ENCODE data around the gene ANOS1.

Gene ANOS1

DNA sequence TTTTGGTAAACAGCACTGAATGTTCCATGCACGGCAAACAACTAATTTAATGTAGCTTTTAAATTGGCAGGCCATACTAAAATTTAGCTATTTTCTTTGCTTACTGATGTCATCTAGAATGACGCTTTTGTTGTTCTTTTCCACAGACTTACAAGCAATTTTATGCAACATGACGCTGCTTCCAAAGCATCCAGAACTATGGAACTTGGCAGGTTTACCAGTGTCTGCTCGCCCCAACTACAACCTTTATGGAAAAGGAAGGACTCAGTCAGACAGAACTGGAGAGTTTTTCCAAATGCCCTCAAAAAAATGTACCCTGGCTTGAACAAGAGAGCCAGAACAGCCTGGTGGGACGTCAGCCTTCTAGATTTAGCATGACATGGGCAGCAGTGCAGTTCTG lies 58.7 kb downstream of the ANOS1 start:
- Histone ChIP-seq H3K9me3 (ENCODE audit: control insufficient read depth in 2 of 2, low read length in 2 of 2) (no peaks in the 10 kb centered on the region), H3K4me1 (ENCODE audit: control insufficient read depth, insufficient read depth, low read length) (no peaks in the 10 kb centered on the region), H3K9ac (ENCODE audit: low read length in 2 of 2) (no peak overlapping the region), H3K4me3 (ENCODE audit: low read length in 2 of 2) (no peak overlapping the region), H3K27ac (ENCODE audit: low read length) (no peak overlapping the region), H3K36me3 (ENCODE audit: control insufficient read depth in 2 of 2, insufficient read depth in 2 of 2, low read length in 2 of 2) (no peaks in the 10 kb centered on the region), H3K27me3 (ENCODE audit: control insufficient read depth in 1 of 2, insufficient read depth in 2 of 2, low read length in 2 of 2) (peaks cover 0 to 4% of the 10 kb centered on the region in 2 donors)

GRCh38 chrX:8672176-8672575 lies 59.8 kb downstream of the ANOS1 start:
- Histone ChIP-seq H3K9me3 (ENCODE audit: control insufficient read depth in 2 of 2, low read length in 2 of 2) (no peaks in the 10 kb centered on the region), H3K9ac (ENCODE audit: low read length in 2 of 2) (no peak overlapping the region), H3K27ac (ENCODE audit: low read length) (no peak overlapping the region), H3K4me1 (ENCODE audit: control insufficient read depth, insufficient read depth, low read length) (no peaks in the 10 kb centered on the region), H3K36me3 (ENCODE audit: control insufficient read depth in 2 of 2, insufficient read depth in 2 of 2, low read length in 2 of 2) (no peaks in the 10 kb centered on the region), H3K27me3 (ENCODE audit: control insufficient read depth in 1 of 2, insufficient read depth in 2 of 2, low read length in 2 of 2) (peaks cover 0 to 4% of the 10 kb centered on the region in 2 donors), H3K4me3 (ENCODE audit: low read length in 2 of 2) (no peak overlapping the region)

DNA sequence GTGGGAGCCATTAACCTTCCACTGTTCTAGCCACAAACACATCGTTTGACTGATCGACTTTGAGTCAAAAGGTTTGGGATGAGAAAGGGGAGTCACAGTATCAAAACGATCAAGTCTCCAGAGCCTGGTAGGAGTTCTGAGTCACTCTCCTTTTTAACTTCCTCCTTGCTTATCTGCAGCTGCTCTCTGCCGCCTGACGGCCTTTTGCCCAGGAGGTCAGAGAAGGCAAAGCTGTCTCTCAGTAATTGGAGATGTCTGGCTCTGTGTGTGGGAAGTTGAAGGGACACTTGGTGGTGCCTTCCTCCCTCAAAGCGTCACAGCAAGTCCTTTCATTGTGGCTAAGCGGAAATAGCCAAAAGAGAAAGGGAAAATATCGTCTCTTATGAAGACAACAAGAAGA lies 63.1 kb downstream of the ANOS1 start:
- Histone ChIP-seq H3K9me3 (ENCODE audit: control insufficient read depth in 2 of 2, low read length in 2 of 2) (no peaks in the 10 kb centered on the region), H3K9ac (ENCODE audit: low read length in 2 of 2) (no peak overlapping the region), H3K27ac (ENCODE audit: low read length) (no peak overlapping the region), H3K4me3 (ENCODE audit: low read length in 2 of 2) (no peak overlapping the region), H3K4me1 (ENCODE audit: control insufficient read depth, insufficient read depth, low read length) (no peaks in the 10 kb centered on the region), H3K36me3 (ENCODE audit: control insufficient read depth in 2 of 2, insufficient read depth in 2 of 2, low read length in 2 of 2) (no peaks in the 10 kb centered on the region), H3K27me3 (ENCODE audit: control insufficient read depth in 1 of 2, insufficient read depth in 2 of 2, low read length in 2 of 2) (peaks cover 0 to 4% of the 10 kb centered on the region in 2 donors)

DNA sequence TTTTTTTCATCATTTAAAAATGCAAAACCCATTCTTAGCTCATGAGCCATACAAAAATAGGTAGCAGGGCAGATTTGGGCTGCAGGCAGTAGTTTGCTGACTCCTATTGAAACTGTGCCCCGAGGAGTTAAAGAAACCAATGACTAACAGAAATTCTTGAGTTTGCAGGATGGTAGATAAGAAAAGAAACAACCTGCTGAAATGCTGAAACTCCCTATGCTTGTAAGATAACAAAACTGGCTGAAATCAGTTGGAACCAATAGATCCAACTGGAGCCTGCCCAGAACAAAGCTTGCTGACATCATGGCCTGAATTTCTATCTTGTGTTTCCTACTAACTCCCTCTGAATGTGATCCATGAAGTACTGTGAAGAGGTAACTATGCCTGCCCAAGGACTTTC lies 68.6 kb downstream of the ANOS1 start:
- Histone ChIP-seq H3K27me3 (ENCODE audit: control insufficient read depth in 1 of 2, insufficient read depth in 2 of 2, low read length in 2 of 2) (no peaks in the 10 kb centered on the region), H3K4me3 (ENCODE audit: low read length in 2 of 2) (no peak overlapping the region), H3K36me3 (ENCODE audit: control insufficient read depth in 2 of 2, insufficient read depth in 2 of 2, low read length in 2 of 2) (no peaks in the 10 kb centered on the region), H3K9me3 (ENCODE audit: control insufficient read depth in 2 of 2, low read length in 2 of 2) (no peaks in the 10 kb centered on the region), H3K9ac (ENCODE audit: low read length in 2 of 2) (no peak overlapping the region), H3K27ac (ENCODE audit: low read length) (no peak overlapping the region), H3K4me1 (ENCODE audit: control insufficient read depth, insufficient read depth, low read length) (no peaks in the 10 kb centered on the region)

GRCh38 chrX:8657883-8658282 lies 74.1 kb downstream of the ANOS1 start:
- Histone ChIP-seq H3K36me3 (ENCODE audit: control insufficient read depth in 2 of 2, insufficient read depth in 2 of 2, low read length in 2 of 2) (no peaks in the 10 kb centered on the region), H3K9ac (ENCODE audit: low read length in 2 of 2) (no peak overlapping the region), H3K4me3 (ENCODE audit: low read length in 2 of 2) (no peak overlapping the region), H3K27me3 (ENCODE audit: control insufficient read depth in 1 of 2, insufficient read depth in 2 of 2, low read length in 2 of 2) (no peaks in the 10 kb centered on the region), H3K4me1 (ENCODE audit: control insufficient read depth, insufficient read depth, low read length) (no peaks in the 10 kb centered on the region), H3K9me3 (ENCODE audit: control insufficient read depth in 2 of 2, low read length in 2 of 2) (peaks cover 0 to 4% of the 10 kb centered on the region in 2 donors), H3K27ac (ENCODE audit: low read length) (no peak overlapping the region)

- Histone ChIP-seq H3K36me3 (ENCODE audit: control insufficient read depth in 2 of 2, insufficient read depth in 2 of 2, low read length in 2 of 2) (no peaks in the 10 kb centered on the region), H3K27me3 (ENCODE audit: control insufficient read depth in 1 of 2, insufficient read depth in 2 of 2, low read length in 2 of 2) (no peaks in the 10 kb centered on the region), H3K9me3 (ENCODE audit: control insufficient read depth in 2 of 2, low read length in 2 of 2) (peaks cover 0 to 4% of the 10 kb centered on the region in 2 donors), H3K4me3 (ENCODE audit: low read length in 2 of 2) (no peak overlapping the region), H3K27ac (ENCODE audit: low read length) (no peak overlapping the region), H3K4me1 (ENCODE audit: control insufficient read depth, insufficient read depth, low read length) (no peaks in the 10 kb centered on the region), H3K9ac (ENCODE audit: low read length in 2 of 2) (no peak overlapping the region)
Measured at GRCh38 chrX:8653956-8654355, 78.0 kb downstream of the ANOS1 start.

GRCh38 chrX:8649969-8650368 lies 82.0 kb downstream of the ANOS1 start:
- H3K27me3 ChIP-seq (ENCODE audit: control insufficient read depth in 1 of 2, insufficient read depth in 2 of 2, low read length in 2 of 2) = no peaks in the 10 kb centered on the region
- H3K27ac ChIP-seq (ENCODE audit: low read length) = no peak overlapping the region
- no peaks in the 10 kb centered on the region for H3K4me1 ChIP-seq (ENCODE audit: control insufficient read depth, insufficient read depth, low read length)
- H3K4me3 ChIP-seq (ENCODE audit: low read length in 2 of 2) = no peak overlapping the region
- no peaks in the 10 kb centered on the region for H3K36me3 ChIP-seq (ENCODE audit: control insufficient read depth in 2 of 2, insufficient read depth in 2 of 2, low read length in 2 of 2)
- peaks cover 0 to 2% of the 10 kb centered on the region in 2 donors for H3K9me3 ChIP-seq (ENCODE audit: control insufficient read depth in 2 of 2, low read length in 2 of 2)
- no peak overlapping the region for H3K9ac ChIP-seq (ENCODE audit: low read length in 2 of 2)

DNA sequence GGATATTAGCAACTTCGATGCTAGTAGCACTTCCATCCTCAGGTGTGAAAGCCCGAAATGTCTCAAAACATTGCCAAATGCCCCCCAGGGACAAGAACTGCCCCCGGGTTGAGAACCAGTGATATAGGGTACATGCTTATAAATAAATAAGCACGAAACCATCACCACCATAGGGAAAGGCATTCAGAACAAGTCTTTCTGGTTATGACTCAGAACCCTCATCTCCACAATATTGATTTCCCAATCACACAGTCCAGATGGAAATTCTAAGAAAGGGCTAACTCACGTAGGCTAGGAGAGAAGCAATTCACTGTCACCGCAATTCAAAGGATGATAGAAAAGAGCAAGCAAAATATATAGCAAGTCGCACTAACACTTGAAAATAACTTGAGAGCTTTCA lies 84.8 kb downstream of the ANOS1 start:
- Histone ChIP-seq H3K4me3 (ENCODE audit: low read length in 2 of 2) (no peak overlapping the region), H3K36me3 (ENCODE audit: control insufficient read depth in 2 of 2, insufficient read depth in 2 of 2, low read length in 2 of 2) (no peaks in the 10 kb centered on the region), H3K4me1 (ENCODE audit: control insufficient read depth, insufficient read depth, low read length) (no peaks in the 10 kb centered on the region), H3K27me3 (ENCODE audit: control insufficient read depth in 1 of 2, insufficient read depth in 2 of 2, low read length in 2 of 2) (no peaks in the 10 kb centered on the region), H3K9me3 (ENCODE audit: control insufficient read depth in 2 of 2, low read length in 2 of 2) (peaks cover 0 to 2% of the 10 kb centered on the region in 2 donors), H3K27ac (ENCODE audit: low read length) (no peak overlapping the region), H3K9ac (ENCODE audit: low read length in 2 of 2) (no peak overlapping the region)

DNA sequence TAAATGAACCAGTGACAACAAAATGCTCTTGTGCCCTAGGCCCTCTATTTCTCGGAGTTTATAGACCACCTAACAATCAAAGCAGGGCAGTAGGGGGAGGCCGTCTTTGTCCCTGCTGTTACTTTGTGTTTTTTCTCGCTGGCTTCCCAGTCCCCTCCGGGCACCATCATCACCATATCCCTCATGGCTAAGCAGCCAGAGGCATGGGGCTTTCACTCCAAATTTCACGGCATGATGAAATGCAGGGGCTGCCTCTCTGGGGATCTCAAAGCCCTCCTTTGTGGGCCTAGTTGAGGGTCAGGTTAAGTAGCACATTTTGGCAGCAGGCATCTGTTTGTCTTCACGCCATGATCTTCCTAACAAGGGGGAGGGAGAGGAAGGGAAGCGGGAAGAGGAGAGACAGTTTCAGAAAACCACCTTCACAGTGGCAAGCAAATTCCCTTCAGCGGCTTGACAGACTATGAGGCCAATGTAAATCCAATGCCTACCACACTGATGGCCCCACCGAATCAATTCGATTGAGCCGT lies 91.9 kb downstream of the ANOS1 start:
- Histone ChIP-seq H3K9me3 (ENCODE audit: control insufficient read depth in 2 of 2, low read length in 2 of 2) (no peaks in the 10 kb centered on the region), H3K4me1 (ENCODE audit: control insufficient read depth, insufficient read depth, low read length) (no peaks in the 10 kb centered on the region), H3K36me3 (ENCODE audit: control insufficient read depth in 2 of 2, insufficient read depth in 2 of 2, low read length in 2 of 2) (no peaks in the 10 kb centered on the region), H3K4me3 (ENCODE audit: low read length in 2 of 2) (no peak overlapping the region), H3K9ac (ENCODE audit: low read length in 2 of 2) (no peak overlapping the region), H3K27ac (ENCODE audit: low read length) (no peak overlapping the region), H3K27me3 (ENCODE audit: control insufficient read depth in 1 of 2, insufficient read depth in 2 of 2, low read length in 2 of 2) (no peaks in the 10 kb centered on the region)

- no peak overlapping the region for H3K4me3 ChIP-seq (ENCODE audit: low read length in 2 of 2)
- no peaks in the 10 kb centered on the region for H3K36me3 ChIP-seq (ENCODE audit: control insufficient read depth in 2 of 2, insufficient read depth in 2 of 2, low read length in 2 of 2)
- no peaks in the 10 kb centered on the region for H3K27me3 ChIP-seq (ENCODE audit: control insufficient read depth in 1 of 2, insufficient read depth in 2 of 2, low read length in 2 of 2)
- no peaks in the 10 kb centered on the region for H3K9me3 ChIP-seq (ENCODE audit: control insufficient read depth in 2 of 2, low read length in 2 of 2)
- no peaks in the 10 kb centered on the region for H3K4me1 ChIP-seq (ENCODE audit: control insufficient read depth, insufficient read depth, low read length)
- no peak overlapping the region for H3K9ac ChIP-seq (ENCODE audit: low read length in 2 of 2)
- H3K27ac ChIP-seq (ENCODE audit: low read length) = no peak overlapping the region
Measured at GRCh38 chrX:8636497-8636896, 95.4 kb downstream of the ANOS1 start.

DNA sequence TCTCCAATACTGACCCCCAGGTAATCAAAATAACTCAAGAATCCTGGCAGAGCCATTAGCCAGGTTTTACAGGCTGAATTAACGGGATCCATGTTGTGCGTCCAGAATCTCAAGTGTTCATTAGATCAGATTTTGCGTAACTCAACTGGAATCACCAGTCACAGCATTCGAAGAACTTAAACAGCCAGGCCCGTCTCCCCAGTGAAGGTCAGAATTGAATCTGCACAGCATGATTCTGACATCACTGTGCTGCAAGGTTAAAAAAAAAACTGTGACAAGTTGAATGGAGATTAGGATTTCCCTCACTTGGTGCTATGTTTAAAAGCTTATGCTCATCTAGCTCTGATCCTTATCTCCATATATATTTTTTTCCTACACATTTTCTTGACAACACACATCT lies 96.1 kb downstream of the ANOS1 start:
- no peaks in the 10 kb centered on the region for H3K36me3 ChIP-seq (ENCODE audit: control insufficient read depth in 2 of 2, insufficient read depth in 2 of 2, low read length in 2 of 2)
- no peaks in the 10 kb centered on the region for H3K4me1 ChIP-seq (ENCODE audit: control insufficient read depth, insufficient read depth, low read length)
- no peaks in the 10 kb centered on the region for H3K27me3 ChIP-seq (ENCODE audit: control insufficient read depth in 1 of 2, insufficient read depth in 2 of 2, low read length in 2 of 2)
- no peak overlapping the region for H3K9ac ChIP-seq (ENCODE audit: low read length in 2 of 2)
- H3K27ac ChIP-seq (ENCODE audit: low read length) = no peak overlapping the region
- no peaks in the 10 kb centered on the region for H3K9me3 ChIP-seq (ENCODE audit: control insufficient read depth in 2 of 2, low read length in 2 of 2)
- no peak overlapping the region for H3K4me3 ChIP-seq (ENCODE audit: low read length in 2 of 2)

Measured in stomach smooth muscle (tissue), 2 donors.